Mesenchymal stem cell (in vitro differentiated cells and primary cell): Measurements from ENCODE around the gene ELMO1.

ENCODE experiments used
- DNase-seq: peaks from one replicate; pipeline ENCODE4 v3.0.0-alpha.2; 2013
- H2AFZ ChIP-seq: one replicate; pipeline ENCODE4 v1.6.1; 2013; ENCODE audit warnings: low read depth, mild to moderate bottlenecking, control low read depth, inconsistent platforms, low read length, moderate library complexity
- H2AK5ac ChIP-seq: 2 replicates; pipeline ENCODE4 v1.6.1; 2013; ENCODE audit warnings: low read length, moderate library complexity, mild to moderate bottlenecking, inconsistent platforms; ENCODE audit not compliant: severe bottlenecking
- H2BK120ac ChIP-seq: one replicate; pipeline ENCODE4 v1.6.1; 2013; ENCODE audit warnings: low read depth, mild to moderate bottlenecking, inconsistent platforms, low read length, moderate library complexity
- H2BK12ac ChIP-seq, 2 experiments: one replicate each; pipeline ENCODE4 v1.6.1; 2013; ENCODE audit warnings: inconsistent platforms in 2 of 2, low read length in 2 of 2, mild to moderate bottlenecking in 2 of 2, moderate library complexity in 2 of 2, control low read depth in 1 of 2
- H2BK15ac ChIP-seq: one replicate; pipeline ENCODE4 v1.6.1; 2013; ENCODE audit warnings: mild to moderate bottlenecking, low read depth, inconsistent platforms; ENCODE audit not compliant: poor library complexity, severe bottlenecking
- H2BK5ac ChIP-seq: 2 replicates; pipeline ENCODE4 v1.6.1; 2013; ENCODE audit warnings: low read depth, mild to moderate bottlenecking, low read length, control low read depth, inconsistent platforms; ENCODE audit not compliant: poor library complexity, severe bottlenecking
- H3K14ac ChIP-seq, 2 experiments: one replicate each; pipeline ENCODE4 v1.6.1; 2013; ENCODE audit warnings: inconsistent platforms in 2 of 2, low read length in 2 of 2, control low read depth in 1 of 2, mild to moderate bottlenecking in 1 of 2, moderate library complexity in 1 of 2
- H3K18ac ChIP-seq, 2 experiments: one replicate each; pipeline ENCODE4 v1.6.1; 2013; ENCODE audit warnings: inconsistent platforms in 2 of 2, low read length in 2 of 2, control low read depth in 1 of 2, low read depth in 1 of 2, mild to moderate bottlenecking in 1 of 2
- H3K23ac ChIP-seq, 2 experiments: one replicate each; pipeline ENCODE4 v1.6.1; 2013; ENCODE audit warnings: inconsistent platforms in 2 of 2, low read length in 2 of 2, mild to moderate bottlenecking in 2 of 2, moderate library complexity in 2 of 2, control low read depth in 1 of 2
- H3K27ac ChIP-seq: 2 replicates; pipeline ENCODE4 v1.5.1; 2013; ENCODE audit warnings: mild to moderate bottlenecking, moderate library complexity, low read length, control low read depth, inconsistent platforms; ENCODE audit not compliant: poor library complexity, severe bottlenecking
- H3K27me3 ChIP-seq, 2 experiments: 2 replicates each; pipeline versions ENCODE4 v1.6.1 to v1.7.0; 2013; ENCODE audit warnings: low read length in 2 of 2, mild to moderate bottlenecking in 2 of 2, moderate library complexity in 2 of 2, control low read depth in 1 of 2, inconsistent platforms in 1 of 2; ENCODE audit not compliant: control insufficient read depth in 1 of 2, insufficient read depth in 1 of 2
- H3K36me3 ChIP-seq, 2 experiments: 2 replicates each; pipeline versions ENCODE4 v1.6.1 to v1.7.0; 2013; ENCODE audit warnings: low read length in 2 of 2, control low read depth in 1 of 2, inconsistent platforms in 1 of 2, low read depth in 1 of 2, mild to moderate bottlenecking in 1 of 2; ENCODE audit not compliant: insufficient read depth in 2 of 2, control insufficient read depth in 1 of 2
- H3K4ac ChIP-seq, 2 experiments: one replicate each; pipeline ENCODE4 v1.6.1; 2013; ENCODE audit warnings: inconsistent platforms in 2 of 2, low read length in 2 of 2, mild to moderate bottlenecking in 2 of 2, moderate library complexity in 2 of 2, control low read depth in 1 of 2, low read depth in 1 of 2
- H3K4me1 ChIP-seq: 2 replicates; pipeline ENCODE4 v1.6.1; 2013; ENCODE audit warnings: low read depth, low read length, control low read depth; ENCODE audit not compliant: control insufficient read depth, insufficient read depth
- H3K4me2 ChIP-seq: 2 replicates; pipeline ENCODE4 v1.6.1; 2013; ENCODE audit warnings: low read length, mild to moderate bottlenecking, inconsistent platforms; ENCODE audit not compliant: poor library complexity, severe bottlenecking
- H3K4me3 ChIP-seq, 2 experiments: 2 replicates each; pipeline versions ENCODE4 v1.5.1 to v1.7.0; 2013; ENCODE audit warnings: low read length in 2 of 2, mild to moderate bottlenecking in 2 of 2, control low read depth in 1 of 2, low read depth in 1 of 2; ENCODE audit not compliant: insufficient read depth in 1 of 2
- H3K79me1 ChIP-seq: replicated peaks from 2 replicates; pipeline ENCODE4 v1.6.1; 2013; ENCODE audit warnings: mild to moderate bottlenecking, control low read depth, low read length, inconsistent platforms; ENCODE audit not compliant: poor library complexity, severe bottlenecking
- H3K9ac ChIP-seq: 2 replicates; pipeline ENCODE4 v1.7.0; 2013; ENCODE audit warnings: mild to moderate bottlenecking, low read length, moderate library complexity
- H3K9me3 ChIP-seq: 2 replicates; pipeline ENCODE4 v1.7.0; 2013; ENCODE audit warnings: mild to moderate bottlenecking, low read length; ENCODE audit not compliant: control insufficient read depth
- H4K8ac ChIP-seq: one replicate; pipeline ENCODE4 v1.6.1; 2013; ENCODE audit warnings: inconsistent platforms, mild to moderate bottlenecking, low read length, moderate library complexity
- H4K91ac ChIP-seq: one replicate; pipeline ENCODE4 v1.6.1; 2013; ENCODE audit warnings: mild to moderate bottlenecking, low read length, inconsistent platforms
- WGBS: methylation state at CpG from one replicate; pipeline ENCODE4 v1.1.7; 2013; ENCODE audit warnings: mixed read lengths; 5-methylcytosine and 5-hydroxymethylcytosine counted together

The ELMO1 gene

DNA sequence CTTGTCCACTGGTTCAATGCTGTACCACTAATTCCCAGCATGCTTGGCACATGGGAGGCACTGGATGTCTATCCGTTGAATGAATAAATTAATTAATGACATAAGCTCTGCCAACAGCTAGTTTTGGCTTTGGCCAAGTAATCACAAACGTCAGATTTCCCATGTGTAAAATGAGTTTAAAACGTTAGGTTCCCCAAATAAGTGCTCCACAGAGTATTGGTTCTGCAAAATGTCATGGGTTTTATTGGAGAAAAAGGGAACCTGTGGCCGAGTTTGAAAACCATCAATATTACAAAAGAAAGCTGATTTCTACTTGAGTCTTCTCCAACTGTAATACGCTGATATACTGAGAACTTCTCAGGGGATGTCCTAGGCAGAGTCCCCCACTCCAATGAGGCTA, 23.2 kb downstream of the ELMO1 start:
- Histone ChIP-seq H3K18ac (no peak overlapping the region), H3K9ac (no peak overlapping the region), H2BK12ac (no peak overlapping the region), H3K4me1 (no peaks in the 10 kb centered on the region), H4K91ac (no peak overlapping the region), H2AFZ (no peak overlapping the region), H3K9me3 (no peaks in the 10 kb centered on the region), H4K8ac (no peak overlapping the region), H3K4ac (no peak overlapping the region), H3K36me3 (no peaks in the 10 kb centered on the region), H2BK120ac (no peak overlapping the region), H3K4me3 (no peak overlapping the region), H2BK5ac (no peak overlapping the region), H3K79me1 (no peaks in the 10 kb centered on the region), H3K23ac (no peak overlapping the region), H3K14ac (no peak overlapping the region), H2AK5ac (no peak overlapping the region), H2BK15ac (no peak overlapping the region), H3K4me2 (no peak overlapping the region), H3K27ac (no peak overlapping the region), H3K27me3 (peaks cover 0 to 15% of the 10 kb centered on the region in 2 experiments)
- no peak for DNase-seq
- 64% methylated on average over 5 of the region's 5 CpGs for WGBS

DNA sequence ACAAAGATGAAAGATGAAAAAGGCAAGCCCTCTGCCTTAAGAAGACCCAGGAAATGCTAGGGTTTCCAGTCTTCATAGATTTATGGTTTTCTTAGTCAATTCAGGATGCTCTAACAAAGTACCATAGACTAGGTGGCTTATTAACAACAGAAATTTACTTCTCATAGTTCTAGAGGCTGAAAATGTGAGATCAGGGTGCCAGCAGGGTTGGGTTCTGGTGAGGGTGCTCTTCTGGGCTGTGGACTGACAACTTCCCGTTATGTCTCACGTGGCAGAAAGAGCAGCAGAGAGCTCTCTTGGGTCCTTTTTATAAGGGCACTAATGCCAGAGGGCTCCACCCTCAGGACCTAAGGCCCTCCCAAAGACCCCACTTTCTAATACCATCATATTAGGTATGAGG, 23.7 kb downstream of the ELMO1 start:
- Histone ChIP-seq H2BK120ac (no peak overlapping the region), H3K27me3 (peaks cover 0 to 20% of the 10 kb centered on the region in 2 experiments), H3K27ac (no peak overlapping the region), H2AK5ac (no peak overlapping the region), H4K91ac (no peak overlapping the region), H3K4me1 (no peaks in the 10 kb centered on the region), H3K36me3 (no peaks in the 10 kb centered on the region), H3K14ac (no peak overlapping the region), H3K18ac (no peak overlapping the region), H2BK15ac (no peak overlapping the region), H2BK12ac (no peak overlapping the region), H3K4ac (no peak overlapping the region), H2BK5ac (no peak overlapping the region), H3K9me3 (no peaks in the 10 kb centered on the region), H2AFZ (no peak overlapping the region), H3K4me3 (no peak overlapping the region), H3K9ac (no peak overlapping the region), H3K4me2 (no peak overlapping the region), H3K23ac (no peak overlapping the region), H3K79me1 (no peaks in the 10 kb centered on the region), H4K8ac (no peak overlapping the region)
- no peak for DNase-seq
- WGBS = no CpG with 5 or more reads among the region's 2 CpGs

DNA sequence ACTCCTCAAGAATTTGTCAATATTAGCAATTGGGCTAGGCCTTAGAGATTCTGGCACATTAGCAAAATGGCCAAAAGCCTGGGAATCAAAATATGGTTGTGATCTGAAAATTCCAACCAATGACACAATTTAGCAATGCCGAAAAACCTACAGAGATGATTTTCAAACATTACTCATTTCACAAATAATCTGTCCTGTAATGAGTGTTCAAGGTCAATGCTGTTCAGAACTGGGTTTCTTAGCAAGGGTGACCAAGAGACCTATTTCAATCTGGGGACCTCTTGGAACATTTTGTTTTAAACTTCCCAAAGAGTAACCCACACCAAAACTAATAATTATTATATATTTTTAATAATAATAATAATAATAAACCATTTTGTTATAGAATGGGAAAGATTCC, 24.1 kb downstream of the ELMO1 start:
- H3K27me3 ChIP-seq = peaks cover 0 to 20% of the 10 kb centered on the region in 2 experiments
- H2BK15ac ChIP-seq = no peak overlapping the region
- H2BK5ac ChIP-seq = no peak overlapping the region
- H3K4ac ChIP-seq = no peak overlapping the region
- no peak for DNase-seq
- H3K14ac ChIP-seq = no peak overlapping the region
- H4K91ac ChIP-seq = no peak overlapping the region
- H3K9me3 ChIP-seq = no peaks in the 10 kb centered on the region
- H2BK120ac ChIP-seq = no peak overlapping the region
- H3K9ac ChIP-seq = no peak overlapping the region
- no peak overlapping the region for H2AK5ac ChIP-seq
- no peak overlapping the region for H3K4me2 ChIP-seq
- no peak overlapping the region for H2BK12ac ChIP-seq
- no peak overlapping the region for H3K18ac ChIP-seq
- H3K27ac ChIP-seq = no peak overlapping the region
- no peaks in the 10 kb centered on the region for H3K4me1 ChIP-seq
- no peak overlapping the region for H3K4me3 ChIP-seq
- H3K23ac ChIP-seq = no peak overlapping the region
- H3K79me1 ChIP-seq = no peaks in the 10 kb centered on the region
- no CpG with 5 or more reads among the region's 1 CpG for WGBS
- no peaks in the 10 kb centered on the region for H3K36me3 ChIP-seq
- no peak overlapping the region for H4K8ac ChIP-seq
- no peak overlapping the region for H2AFZ ChIP-seq

DNA sequence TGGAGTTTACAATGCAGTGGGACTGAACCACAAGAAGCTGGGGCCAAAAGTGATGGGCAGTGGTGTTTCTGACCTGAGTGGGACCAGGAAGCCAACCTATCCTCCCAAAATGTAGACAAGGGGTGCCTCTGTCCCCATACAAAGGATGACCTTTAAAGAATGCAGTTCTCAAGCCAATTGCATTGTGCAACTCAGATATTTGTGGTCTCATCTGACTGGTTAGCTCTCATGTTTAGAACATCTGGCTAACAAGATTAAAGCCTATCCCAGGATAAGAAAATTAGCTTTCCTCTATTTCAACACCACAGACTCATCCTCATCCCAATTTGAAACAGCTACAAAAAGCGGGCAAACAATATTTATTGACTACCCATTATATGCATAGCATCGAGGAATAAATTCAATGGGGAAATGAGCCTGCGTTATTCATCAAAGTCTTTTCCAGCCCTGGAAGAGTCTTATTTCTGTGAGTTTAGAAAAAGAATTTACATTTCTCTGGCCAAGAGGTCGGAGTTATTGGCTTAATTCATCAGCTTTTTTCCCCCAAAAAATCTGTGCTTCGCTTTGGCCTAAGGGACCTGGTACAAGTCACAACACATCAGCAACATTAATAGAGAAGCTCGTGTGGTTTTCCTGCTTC, 26.7 kb downstream of the ELMO1 start:
- Histone ChIP-seq H2BK12ac (no peak overlapping the region), H3K27ac (no peak overlapping the region), H3K4me3 (no peak overlapping the region), H3K79me1 (no peaks in the 10 kb centered on the region), H2BK15ac (no peak overlapping the region), H3K36me3 (no peaks in the 10 kb centered on the region), H2BK120ac (no peak overlapping the region), H4K8ac (no peak overlapping the region), H3K9me3 (no peaks in the 10 kb centered on the region), H3K9ac (peak overlapping the region; percentile 46), H2AFZ (no peak overlapping the region), H3K4me1 (no peaks in the 10 kb centered on the region), H3K23ac (no peak overlapping the region), H3K4me2 (no peak overlapping the region), H3K4ac (no peak overlapping the region), H2BK5ac (no peak overlapping the region), H3K18ac (no peak overlapping the region), H4K91ac (no peak overlapping the region), H2AK5ac (no peak overlapping the region), H3K14ac (no peak overlapping the region), H3K27me3 (peaks cover 0 to 25% of the 10 kb centered on the region in 2 experiments)
- 82% methylated on average over 5 of the region's 6 CpGs for WGBS
- no peak for DNase-seq
